ENCODE measurements around the gene HIF3A.

Gene HIF3A

DNA sequence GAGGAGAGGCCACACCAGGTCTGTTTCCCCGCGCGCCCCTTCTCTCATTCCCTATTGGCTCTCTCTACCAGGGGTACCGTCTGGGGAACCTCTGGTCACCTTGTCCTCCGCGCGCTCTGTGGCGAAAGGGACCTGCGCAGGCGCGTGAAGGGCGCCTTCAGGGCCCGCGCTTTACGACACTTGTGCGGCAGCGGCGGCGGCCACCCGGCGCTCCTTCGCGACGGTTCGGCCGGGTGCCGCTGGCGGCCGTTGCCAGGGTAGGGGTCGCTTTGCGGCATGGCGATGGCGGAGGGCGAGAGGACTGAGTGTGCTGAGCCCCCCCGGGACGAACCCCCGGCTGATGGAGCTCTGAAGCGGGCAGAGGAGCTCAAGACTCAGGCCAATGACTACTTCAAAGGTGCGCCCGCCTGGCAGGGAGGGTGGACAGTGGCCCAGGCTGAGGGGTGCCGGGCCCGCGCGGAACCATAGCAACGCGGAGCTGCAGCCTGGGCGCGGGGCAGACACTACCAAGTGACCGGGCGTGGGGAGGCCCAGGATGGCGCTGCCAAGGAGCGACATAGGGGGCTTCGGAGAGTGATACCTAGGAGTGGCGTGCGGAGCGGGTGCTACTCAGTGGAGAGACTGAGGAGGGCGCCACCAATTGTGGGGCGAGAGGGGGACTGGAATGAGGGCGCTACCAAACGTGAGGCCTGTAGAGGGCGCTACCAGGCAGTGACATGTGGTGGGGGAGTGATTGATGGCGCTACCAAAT is 50.2 kb downstream of the HIF3A start, which contains the start of gene PPP5C:
Gene PPP5C, plus strand, starts transcription at position 267 of the 751 bp plus-strand sequence. Its CDS starts 10 bp downstream, at position 277.
- Histone ChIP-seq H3K27me3 (ENCODE audit: insufficient read depth, insufficient read length) (no peaks in the 10 kb centered on the region), H3K4me1 (ENCODE audit: insufficient read depth, insufficient read length) (no peaks in the 10 kb centered on the region), H3K9me3 (ENCODE audit: insufficient read depth, low read length) (no peaks in the 10 kb centered on the region), H3K9ac (ENCODE audit: insufficient read length, low read depth) (peak within 1 kb of the TSS; percentile 99), H3K4me3 (ENCODE audit: insufficient read length, low read depth) (peak within 1 kb of the TSS; percentile 97), H3K36me3 (ENCODE audit: insufficient read depth, insufficient read length, low read length) (peaks cover 22% of the 10 kb centered on the region)
- DNase-seq (ENCODE audit: low read depth, low spot score): peak; percentile 82
- TF ChIP-seq ZNF274 (IDR thresholded peaks at IDR 0.05; ENCODE audit: low read depth, low read length) (no peak), YY1 (IDR thresholded peaks at IDR 0.05; ENCODE audit: insufficient read depth, insufficient read length) (no peak), SUZ12 (IDR thresholded peaks at IDR 0.05; ENCODE audit: extremely low read depth, insufficient read depth, insufficient read length) (no peak)

DNA sequence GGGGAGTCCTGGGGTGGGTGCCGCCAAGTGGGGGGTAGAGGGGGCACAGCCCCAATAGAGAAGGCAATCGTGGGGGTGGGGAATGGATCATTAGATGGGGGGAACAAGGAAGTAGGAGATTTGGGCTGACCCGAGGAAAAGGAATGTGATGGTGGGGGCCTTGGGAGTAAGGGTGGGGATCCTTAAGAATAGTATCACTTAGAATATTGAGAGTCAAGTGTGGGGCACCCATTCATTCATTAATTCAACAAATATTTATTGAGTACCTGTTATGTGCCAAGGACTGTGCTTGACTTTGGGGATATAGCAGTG is 50.7 kb downstream of the HIF3A start:
- TF ChIP-seq SUZ12 (IDR thresholded peaks at IDR 0.05; ENCODE audit: extremely low read depth, insufficient read depth, insufficient read length): no peak
- H3K36me3 ChIP-seq (ENCODE audit: insufficient read depth, insufficient read length, low read length): peaks cover 26% of the 10 kb centered on the region
- H3K9me3 ChIP-seq (ENCODE audit: insufficient read depth, low read length): no peaks in the 10 kb centered on the region
- H3K27me3 ChIP-seq (ENCODE audit: insufficient read depth, insufficient read length): no peaks in the 10 kb centered on the region
- H3K4me3 ChIP-seq (ENCODE audit: insufficient read length, low read depth): peak overlapping the region; percentile 97
- DNase-seq (ENCODE audit: low read depth, low spot score): no peak
- peak overlapping the region; percentile 99 for H3K9ac ChIP-seq (ENCODE audit: insufficient read length, low read depth)
- no peaks in the 10 kb centered on the region for H3K4me1 ChIP-seq (ENCODE audit: insufficient read depth, insufficient read length)

DNA sequence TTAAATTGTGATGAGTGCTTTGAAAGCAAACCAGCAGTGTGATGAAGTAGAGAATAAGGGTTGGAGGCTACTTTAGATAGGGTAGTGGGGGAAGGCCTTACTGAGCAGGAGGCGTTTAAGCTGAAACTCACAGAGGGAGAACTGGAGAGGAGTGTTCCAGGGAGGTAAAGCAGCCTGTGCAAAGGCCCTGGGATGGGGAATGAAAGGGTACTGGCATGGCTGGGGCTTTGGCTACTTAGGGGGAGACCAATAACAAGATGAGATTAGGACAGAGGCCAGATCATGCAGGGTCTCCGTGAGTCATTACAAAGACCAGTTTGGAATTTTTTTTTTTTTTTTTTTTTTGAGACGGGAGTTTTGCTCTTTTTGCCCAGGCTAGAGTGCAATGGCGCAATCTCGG is 51.1 kb downstream of the HIF3A start:
- H3K4me3 ChIP-seq (ENCODE audit: insufficient read length, low read depth): peak overlapping the region; percentile 97
- no peak for TF ChIP-seq ZNF274 (IDR thresholded peaks at IDR 0.05; ENCODE audit: low read depth, low read length)
- no peak for TF ChIP-seq YY1 (IDR thresholded peaks at IDR 0.05; ENCODE audit: insufficient read depth, insufficient read length)
- no peak for TF ChIP-seq SUZ12 (IDR thresholded peaks at IDR 0.05; ENCODE audit: extremely low read depth, insufficient read depth, insufficient read length)
- no peaks in the 10 kb centered on the region for H3K9me3 ChIP-seq (ENCODE audit: insufficient read depth, low read length)
- H3K9ac ChIP-seq (ENCODE audit: insufficient read length, low read depth): no peak overlapping the region
- H3K36me3 ChIP-seq (ENCODE audit: insufficient read depth, insufficient read length, low read length): peaks cover 29% of the 10 kb centered on the region
- no peaks in the 10 kb centered on the region for H3K4me1 ChIP-seq (ENCODE audit: insufficient read depth, insufficient read length)
- DNase-seq (ENCODE audit: low read depth, low spot score): no peak
- H3K27me3 ChIP-seq (ENCODE audit: insufficient read depth, insufficient read length): no peaks in the 10 kb centered on the region

DNA sequence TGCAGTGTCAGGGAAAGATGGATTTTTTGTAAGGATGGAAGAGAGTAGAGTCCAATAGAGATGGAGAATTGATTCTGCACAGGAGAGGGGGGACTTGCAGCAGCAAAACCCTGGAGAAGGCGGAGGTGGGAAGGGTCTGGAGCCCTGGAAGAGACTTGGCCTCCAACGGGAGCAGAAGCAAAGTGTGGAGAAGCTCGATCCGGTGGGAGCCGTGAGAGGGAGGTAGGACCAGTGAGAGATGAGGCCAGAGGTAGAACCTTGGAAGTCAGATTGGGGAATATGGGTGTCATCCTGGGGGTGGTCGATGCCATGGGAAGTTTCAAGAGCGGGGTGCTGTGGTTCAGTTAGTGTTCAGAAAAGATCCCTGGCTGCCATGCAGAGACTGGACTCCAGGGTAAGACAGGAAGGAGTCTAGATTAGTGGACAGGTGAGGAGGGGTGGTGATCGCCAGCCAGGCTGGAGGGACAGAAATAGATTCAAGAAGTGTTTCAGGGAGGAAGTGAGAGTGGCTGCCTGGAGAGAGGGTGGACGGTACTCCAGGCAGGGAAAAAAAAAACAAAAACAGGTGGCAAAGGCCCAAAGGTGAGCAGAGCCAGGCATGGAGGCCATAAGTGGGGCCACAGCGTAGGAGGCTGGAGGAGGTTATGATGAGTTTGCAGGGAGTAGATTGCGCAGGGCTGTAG is 52.6 kb downstream of the HIF3A start:
- no peak overlapping the region for H3K4me3 ChIP-seq (ENCODE audit: insufficient read length, low read depth)
- no peak for TF ChIP-seq YY1 (IDR thresholded peaks at IDR 0.05; ENCODE audit: insufficient read depth, insufficient read length)
- no peak for TF ChIP-seq SUZ12 (IDR thresholded peaks at IDR 0.05; ENCODE audit: extremely low read depth, insufficient read depth, insufficient read length)
- no peak for TF ChIP-seq ZNF274 (IDR thresholded peaks at IDR 0.05; ENCODE audit: low read depth, low read length)
- H3K36me3 ChIP-seq (ENCODE audit: insufficient read depth, insufficient read length, low read length): peaks cover 43% of the 10 kb centered on the region
- DNase-seq (ENCODE audit: low read depth, low spot score): no peak
- no peaks in the 10 kb centered on the region for H3K4me1 ChIP-seq (ENCODE audit: insufficient read depth, insufficient read length)
- H3K9me3 ChIP-seq (ENCODE audit: insufficient read depth, low read length): no peaks in the 10 kb centered on the region
- no peaks in the 10 kb centered on the region for H3K27me3 ChIP-seq (ENCODE audit: insufficient read depth, insufficient read length)
- H3K9ac ChIP-seq (ENCODE audit: insufficient read length, low read depth): peak overlapping the region; percentile 43

DNA sequence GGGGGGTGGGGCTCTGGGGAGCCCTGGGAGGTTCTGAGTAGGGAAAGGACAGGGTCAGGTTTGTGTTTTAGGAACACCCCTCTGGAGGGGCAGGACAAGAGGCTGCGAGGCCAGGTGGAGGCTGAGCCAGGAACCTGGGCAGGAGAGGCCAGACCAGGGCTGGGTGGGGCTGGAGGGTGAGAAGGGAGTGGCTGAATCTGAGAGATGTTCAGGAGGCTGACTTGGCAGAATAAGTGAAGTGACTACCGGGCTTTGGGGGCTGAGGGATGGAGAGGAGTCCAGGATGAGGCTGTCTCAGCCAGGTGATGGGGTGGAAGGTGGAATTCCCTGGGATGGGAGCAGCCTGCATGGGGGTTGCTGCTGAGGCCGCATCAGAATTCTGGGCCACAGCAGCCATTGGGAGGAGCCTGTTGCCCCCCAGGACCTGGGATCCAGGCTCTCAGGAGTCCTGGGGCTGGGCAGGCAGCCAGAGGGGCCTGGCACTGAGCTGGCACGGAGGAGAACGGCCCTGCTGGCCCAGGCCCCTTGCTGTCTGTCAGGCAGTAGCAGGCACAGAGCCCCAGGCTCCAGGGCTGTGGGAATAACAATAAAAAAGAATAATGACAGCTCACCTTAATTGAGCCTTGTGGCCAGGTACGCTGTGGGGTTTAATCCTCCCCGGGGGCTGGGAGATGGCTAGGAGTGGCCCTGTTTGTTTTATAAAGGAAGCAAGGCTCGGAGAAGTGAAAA is 53.4 kb downstream of the HIF3A start:
- peaks cover 50% of the 10 kb centered on the region for H3K36me3 ChIP-seq (ENCODE audit: insufficient read depth, insufficient read length, low read length)
- DNase-seq (ENCODE audit: low read depth, low spot score): no peak
- H3K27me3 ChIP-seq (ENCODE audit: insufficient read depth, insufficient read length): no peaks in the 10 kb centered on the region
- TF ChIP-seq ZNF274 (IDR thresholded peaks at IDR 0.05; ENCODE audit: low read depth, low read length) (no peak), SUZ12 (IDR thresholded peaks at IDR 0.05; ENCODE audit: extremely low read depth, insufficient read depth, insufficient read length) (no peak), YY1 (IDR thresholded peaks at IDR 0.05; ENCODE audit: insufficient read depth, insufficient read length) (no peak)
- no peaks in the 10 kb centered on the region for H3K4me1 ChIP-seq (ENCODE audit: insufficient read depth, insufficient read length)
- H3K4me3 ChIP-seq (ENCODE audit: insufficient read length, low read depth): no peak overlapping the region
- no peaks in the 10 kb centered on the region for H3K9me3 ChIP-seq (ENCODE audit: insufficient read depth, low read length)
- H3K9ac ChIP-seq (ENCODE audit: insufficient read length, low read depth): no peak overlapping the region

DNA sequence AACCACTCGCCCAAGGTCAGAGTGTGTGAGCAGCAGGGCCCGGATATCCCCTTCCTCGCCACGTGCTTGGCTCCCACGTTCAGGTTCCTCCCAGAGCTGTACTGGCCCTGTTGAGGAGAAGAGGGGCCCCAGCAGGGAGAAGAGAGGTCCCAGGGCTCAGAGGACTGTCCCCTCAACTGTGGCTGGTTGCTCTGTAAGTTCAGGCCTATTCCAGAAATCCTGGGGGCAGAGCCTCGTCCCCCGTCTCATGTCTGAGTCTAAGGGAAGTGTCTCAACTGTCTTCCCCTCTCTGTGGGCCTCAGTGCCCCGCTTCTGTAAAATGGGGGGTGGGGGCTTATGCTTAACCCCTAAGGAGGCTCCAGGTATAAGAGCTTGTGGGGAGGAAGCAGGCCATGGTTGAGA is 53.9 kb downstream of the HIF3A start:
- no peak for DNase-seq (ENCODE audit: low read depth, low spot score)
- no peak overlapping the region for H3K4me3 ChIP-seq (ENCODE audit: insufficient read length, low read depth)
- no peaks in the 10 kb centered on the region for H3K4me1 ChIP-seq (ENCODE audit: insufficient read depth, insufficient read length)

More for the DNA sequence above, 53.9 kb downstream of the HIF3A start:
- H3K9ac ChIP-seq (ENCODE audit: insufficient read length, low read depth): no peak overlapping the region
- no peaks in the 10 kb centered on the region for H3K9me3 ChIP-seq (ENCODE audit: insufficient read depth, low read length)
- H3K27me3 ChIP-seq (ENCODE audit: insufficient read depth, insufficient read length): no peaks in the 10 kb centered on the region
- peaks cover 53% of the 10 kb centered on the region for H3K36me3 ChIP-seq (ENCODE audit: insufficient read depth, insufficient read length, low read length)
- no peak for TF ChIP-seq YY1 (IDR thresholded peaks at IDR 0.05; ENCODE audit: insufficient read depth, insufficient read length)
- no peak for TF ChIP-seq ZNF274 (IDR thresholded peaks at IDR 0.05; ENCODE audit: low read depth, low read length)
- no peak for TF ChIP-seq SUZ12 (IDR thresholded peaks at IDR 0.05; ENCODE audit: extremely low read depth, insufficient read depth, insufficient read length)
